Mesenteric fat pad (tissue), 1 donor: ENCODE results near the gene GNG12. TPM values are rescaled to one million over a fixed set of nuclear protein-coding genes. Genes with fewer than 3 reads are reported as not detected.

Experiments
- DNase-seq: peaks from one replicate; pipeline ENCODE4 v3.0.0-alpha.2; 2020; ENCODE audit warnings: low spot score
- total RNA-seq: library from RNA; stranded (reverse); fragmentation: NEBNext Ultra II Directional; extraction: Animal tissue kit (Norgen Biotek cat#: 25700); gene quantifications from one replicate; pipeline ENCODE4 v1.2.1, GENCODE V29; 2021
- donor health status: DM: yes; HTN: yes; CAD: no.

Gene GNG12
- total RNA-seq, 1 donor from 2014 or later = 128 TPM

- no peak for DNase-seq
These were observed 10.1 kb upstream of the GNG12 start for GRCh38 chr1:67843331-67843730.

- no peak for DNase-seq
These were observed 7.2 kb upstream of the GNG12 start for GRCh38 chr1:67840449-67840848.

- no peak for DNase-seq
These were observed 6.6 kb upstream of the GNG12 start for GRCh38 chr1:67839826-67840225.

DNA sequence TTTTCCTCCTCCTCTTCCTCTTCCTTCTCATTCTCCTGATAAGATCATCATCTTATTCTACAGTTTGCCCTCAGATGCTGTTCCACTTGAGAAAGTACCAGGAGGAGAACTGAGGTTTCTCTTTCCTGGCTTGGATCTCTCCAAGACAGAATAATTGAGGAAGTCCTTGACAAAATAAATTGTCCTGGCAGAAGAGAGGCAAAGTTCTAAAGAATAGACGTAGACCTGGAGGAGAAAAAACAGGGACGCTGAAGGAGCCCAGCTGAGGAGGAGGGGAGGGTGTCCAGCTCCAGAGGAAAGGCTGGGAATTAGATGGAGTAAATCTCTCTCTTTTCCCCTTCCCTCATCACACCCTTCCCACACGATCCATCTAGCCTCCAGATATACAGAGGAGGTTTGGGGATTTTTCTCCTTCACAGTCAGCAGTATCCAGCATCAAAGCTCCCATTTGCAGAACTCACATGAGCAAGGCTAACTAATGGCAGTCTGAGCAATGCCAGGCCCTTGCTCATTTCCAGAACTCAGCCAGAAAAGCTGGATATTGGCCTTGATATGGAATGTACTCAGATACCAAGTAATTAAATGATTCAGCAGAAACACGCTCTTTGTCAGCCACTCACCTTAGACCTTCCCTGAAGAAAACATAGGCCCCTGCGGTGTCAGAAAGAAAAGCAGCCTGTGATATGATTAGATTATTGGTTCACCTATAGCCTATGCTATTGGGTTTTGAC lies 5.1 kb upstream of the GNG12 start:
- no peak for DNase-seq

- DNase-seq = no peak
These were observed 3.5 kb upstream of the GNG12 start for GRCh38 chr1:67836769-67837168.

- no peak for DNase-seq
These were observed 2.6 kb upstream of the GNG12 start for GRCh38 chr1:67835663-67836452.

DNA sequence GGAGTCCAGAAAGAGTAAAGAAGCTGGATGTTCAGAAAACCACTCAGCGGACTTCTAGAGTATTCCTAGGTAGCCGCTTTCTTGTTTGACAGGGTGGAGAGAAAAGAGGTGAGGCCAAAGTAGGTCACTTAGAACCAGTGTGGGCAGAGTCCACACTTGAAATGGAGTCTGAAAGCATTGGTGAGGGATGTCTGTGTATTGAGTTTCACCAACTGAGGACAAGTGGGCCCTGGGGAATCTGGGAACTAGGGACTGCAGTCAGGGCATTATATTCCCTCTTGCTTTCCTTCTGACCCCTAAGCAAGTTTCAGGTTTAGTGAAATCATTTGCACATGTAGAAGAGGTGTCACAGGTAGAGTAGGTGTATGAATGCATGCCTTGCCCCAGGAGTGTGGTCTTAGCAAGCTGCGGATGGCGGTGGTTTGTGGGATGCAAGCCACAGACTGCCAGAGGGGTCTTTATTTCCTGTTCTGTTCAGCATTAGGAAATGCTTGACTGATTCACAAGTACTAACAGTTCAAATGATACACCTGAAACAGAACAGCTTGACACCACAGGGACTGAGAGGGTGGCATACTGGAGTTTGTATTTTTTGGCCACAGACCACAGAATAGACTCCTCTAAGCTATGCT lies 1.1 kb upstream of the GNG12 start:
- no peak for DNase-seq

- DNase-seq = peak; percentile 91
These were observed 304 bp upstream of the GNG12 start for GRCh38 chr1:67833602-67833940.

DNA sequence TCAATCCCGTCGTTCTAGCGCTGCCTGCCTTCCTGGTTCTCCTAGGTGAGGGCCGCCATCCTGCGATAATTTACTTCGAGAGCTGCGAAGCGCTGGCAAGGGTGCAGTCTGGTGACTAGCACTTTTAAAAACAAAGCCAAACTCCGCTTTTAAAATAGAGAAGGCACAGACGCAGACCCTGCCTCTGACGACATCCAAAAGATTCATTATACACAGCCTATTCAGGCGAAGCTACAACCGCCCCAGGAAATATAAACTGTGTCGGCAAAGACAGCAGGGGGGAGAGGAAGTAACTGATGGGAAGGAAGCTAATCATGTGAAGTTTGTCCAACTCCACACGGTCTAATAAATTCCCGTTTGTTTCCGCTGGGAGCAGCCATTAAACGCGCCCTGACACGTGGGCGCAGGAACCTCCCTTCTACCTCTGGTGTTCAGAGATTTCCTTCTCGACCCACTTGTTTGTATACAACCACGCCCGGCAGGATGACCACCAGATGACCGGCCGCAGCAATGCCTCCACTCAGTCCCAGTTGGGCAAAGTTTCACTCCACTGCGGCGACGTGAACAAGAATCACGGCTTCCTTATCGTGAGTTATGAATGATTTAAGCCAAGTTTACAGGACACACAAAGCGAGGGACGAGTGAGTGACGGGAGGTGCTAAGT lies 1.3 kb downstream of the GNG12 start:
- DNase-seq = no peak

DNA sequence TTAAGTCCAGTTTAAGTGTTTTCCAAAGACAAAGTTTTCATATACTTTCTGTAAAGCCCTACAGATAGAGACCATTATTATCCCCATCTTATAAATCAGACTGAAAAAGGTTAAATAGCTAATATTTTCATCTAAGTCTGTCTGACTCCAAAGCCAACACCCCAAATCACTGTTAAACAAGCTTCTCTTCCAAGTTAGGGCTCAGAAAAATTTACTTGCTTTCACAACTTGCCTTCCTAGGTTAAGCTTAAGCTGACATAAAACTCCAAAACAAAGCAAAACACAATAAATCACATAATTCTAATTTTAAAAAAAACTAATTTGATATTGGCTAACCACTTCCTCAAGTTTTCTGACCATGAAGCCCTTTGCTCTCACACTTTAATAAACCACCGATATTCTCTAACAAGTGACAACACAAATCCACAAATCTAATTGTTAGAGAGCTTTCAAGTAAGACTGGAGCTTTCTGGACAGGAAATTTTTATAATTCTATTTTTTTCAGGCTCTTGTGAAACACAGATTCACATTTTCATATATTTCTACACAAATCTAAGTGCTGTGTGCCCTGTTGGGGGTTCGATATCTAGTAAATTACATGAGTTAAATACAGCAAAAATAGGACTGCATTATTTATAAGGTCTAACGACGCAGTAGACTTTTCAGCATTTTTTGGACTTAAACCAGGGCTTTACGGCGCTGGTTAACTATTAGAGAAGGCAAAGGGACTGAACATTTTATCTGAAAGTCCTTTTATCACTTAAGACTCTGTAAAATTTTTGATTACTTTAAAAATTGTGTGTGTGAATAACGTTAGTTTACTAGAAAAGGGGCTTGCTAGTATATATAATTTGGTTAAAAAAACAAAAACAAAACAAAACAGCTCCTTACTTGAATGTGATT lies 2.1 kb downstream of the GNG12 start:
- no peak for DNase-seq

GRCh38 chr1:67830226-67830625 lies 3.0 kb downstream of the GNG12 start:
- no peak for DNase-seq

- no peak for DNase-seq
These were observed 5.6 kb downstream of the GNG12 start for GRCh38 chr1:67827688-67828087.

GRCh38 chr1:67825591-67825990 lies 7.7 kb downstream of the GNG12 start:
- no peak for DNase-seq

- DNase-seq = no peak
These were observed 8.5 kb downstream of the GNG12 start for GRCh38 chr1:67824766-67825165.

DNA sequence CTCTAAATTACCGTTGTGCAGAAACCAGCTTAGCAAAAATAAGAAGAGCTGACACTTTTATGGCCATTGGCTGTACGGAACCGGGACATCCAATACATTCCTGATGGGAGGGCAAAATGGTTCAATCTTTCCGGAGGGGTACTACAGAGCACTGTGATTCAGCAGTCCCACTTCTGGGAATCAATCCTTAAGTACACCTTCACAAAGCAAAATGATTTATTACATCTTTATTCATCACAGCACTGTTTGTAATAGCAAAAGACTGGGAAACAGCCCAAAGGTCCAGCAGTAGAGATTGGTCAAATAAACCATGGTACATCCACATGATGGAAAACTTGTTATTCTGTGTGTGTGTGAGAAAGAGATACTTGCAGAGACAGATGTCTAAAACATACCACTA lies 9.7 kb downstream of the GNG12 start:
- no peak for DNase-seq

DNA sequence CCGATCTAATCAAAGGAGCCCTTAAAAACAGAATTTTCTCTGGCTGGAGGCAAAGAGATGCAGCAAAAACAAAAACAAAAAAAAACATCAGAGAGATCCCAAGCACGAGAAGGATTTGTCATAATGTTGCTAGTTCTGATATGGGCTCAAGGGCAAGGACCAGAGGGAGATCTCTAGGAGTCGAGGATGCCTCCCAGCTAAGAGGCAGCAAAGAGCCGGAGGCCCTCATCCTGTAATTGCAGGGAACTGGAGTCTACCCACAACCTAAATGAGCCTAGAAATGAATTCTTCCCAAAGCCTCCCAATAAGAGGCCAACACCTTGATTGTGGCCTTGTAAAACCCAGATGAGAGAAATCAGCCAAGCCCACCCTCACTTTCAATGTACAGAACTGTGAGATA lies 12.0 kb downstream of the GNG12 start:
- no peak for DNase-seq

- no peak for DNase-seq
These were observed 14.5 kb downstream of the GNG12 start for GRCh38 chr1:67818725-67819301.

- DNase-seq = no peak
These were observed 15.1 kb downstream of the GNG12 start for GRCh38 chr1:67818162-67818561.

DNA sequence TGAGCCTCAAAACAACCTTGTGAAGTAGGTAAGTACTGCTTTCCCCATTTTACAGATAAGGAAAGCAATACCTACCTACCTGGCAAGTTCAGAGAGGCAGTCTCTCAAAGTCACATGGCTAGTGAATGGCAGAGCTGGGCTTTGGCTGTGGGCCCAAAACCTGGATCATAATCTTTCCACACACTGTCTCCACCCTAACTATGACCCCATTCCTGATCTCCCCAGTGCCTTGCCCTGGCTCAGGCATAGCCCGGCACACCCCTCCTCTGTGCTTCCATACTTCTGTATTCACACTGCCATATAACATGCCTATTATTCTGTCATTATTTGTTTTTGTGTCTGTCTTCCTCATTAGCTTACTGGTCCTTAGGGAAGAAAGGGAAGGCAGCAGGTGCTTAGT lies 15.9 kb downstream of the GNG12 start:
- DNase-seq = no peak

DNA sequence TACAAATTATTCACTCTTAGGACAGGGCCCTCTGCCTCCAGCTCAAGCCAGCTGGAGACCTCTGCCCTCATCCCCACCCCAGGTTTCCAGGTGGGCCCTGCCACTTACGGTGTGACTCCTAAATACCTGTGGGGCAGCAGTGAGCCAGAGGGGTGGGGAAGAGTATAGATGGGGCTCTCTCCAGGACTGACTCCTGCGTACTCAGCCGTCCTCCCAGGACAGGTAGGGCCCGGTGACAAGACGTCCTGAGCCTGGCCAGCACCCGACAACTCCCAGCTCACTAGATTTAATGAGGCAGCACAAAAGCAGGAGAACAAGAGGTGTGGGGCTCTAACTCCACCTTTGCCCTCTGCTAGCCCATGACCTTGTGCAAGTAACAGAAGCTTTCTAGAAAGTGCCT lies 16.8 kb downstream of the GNG12 start:
- DNase-seq = no peak

DNA sequence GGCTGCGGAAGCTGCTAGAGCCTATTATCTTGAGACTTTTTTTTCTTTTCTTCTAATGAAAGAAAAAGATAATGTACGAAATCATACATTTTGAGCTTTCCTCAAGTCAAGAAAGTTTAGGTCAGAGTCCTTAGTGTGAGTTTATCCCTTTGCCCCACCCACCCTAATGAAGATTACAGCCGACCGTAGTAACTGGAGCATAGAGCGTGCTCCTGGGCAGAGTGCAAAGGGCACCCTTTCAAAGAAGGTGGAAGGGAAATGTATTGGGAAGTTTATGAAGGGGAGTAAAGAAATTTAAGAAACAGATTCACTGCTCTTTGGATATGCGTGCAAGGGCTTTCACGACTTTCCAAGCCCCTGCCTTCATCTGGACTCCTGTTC lies 17.2 kb downstream of the GNG12 start:
- DNase-seq = no peak
